H1 (cell line): Measurements from ENCODE around the gene MLEC. TPM values are rescaled to one million over a fixed set of nuclear protein-coding genes. Genes with fewer than 3 reads are reported as not detected.

Experiments
- RAD21 ChIP-seq, 2 experiments: IDR thresholded peaks in 1 of 2; conservative IDR thresholded peaks in 1 of 2; 2 replicates each; pipeline ENCODE4 v1.6.1; 2011; ENCODE audit warnings: low read depth in 2 of 2, low read length in 2 of 2, improper control_type of control experiment in 1 of 2, inconsistent platforms in 1 of 2, mild to moderate bottlenecking in 1 of 2, moderate library complexity in 1 of 2
- polyA plus RNA-seq, 7 experiments: library from polyadenylated mRNA; depleted of rRNA in 3 of 7; stranded (reverse) in 5 of 7; unstranded in 2 of 7; fragments of >200 nt in 5 of 7; fragments of 200-250 nt in 2 of 7; gene quantifications; 1 replicate in 5 of 7; 2 replicates in 1 of 7; 4 replicates in 1 of 7; pipeline versions ENCODE4 v1.2.1 to v1.2.3, GENCODE V29; 2011 to 2013; ENCODE audit warnings: missing spikeins in 2 of 7, mixed read lengths in 2 of 7
- total RNA-seq: library from RNA; stranded (reverse); fragmentation: NEBNext Ultra II Directional; extraction: Animal tissue kit (Norgen Biotek cat#: 25700); gene quantifications from 2 replicates; pipeline ENCODE4 v1.2.1, GENCODE V29; 2021

The MLEC gene
- total and polyA plus RNA-seq, 2 of the 8 experiments (the other 6 are each of a cell fraction or from before 2014, with no cell fraction given): 37.1 to 260 TPM

DNA sequence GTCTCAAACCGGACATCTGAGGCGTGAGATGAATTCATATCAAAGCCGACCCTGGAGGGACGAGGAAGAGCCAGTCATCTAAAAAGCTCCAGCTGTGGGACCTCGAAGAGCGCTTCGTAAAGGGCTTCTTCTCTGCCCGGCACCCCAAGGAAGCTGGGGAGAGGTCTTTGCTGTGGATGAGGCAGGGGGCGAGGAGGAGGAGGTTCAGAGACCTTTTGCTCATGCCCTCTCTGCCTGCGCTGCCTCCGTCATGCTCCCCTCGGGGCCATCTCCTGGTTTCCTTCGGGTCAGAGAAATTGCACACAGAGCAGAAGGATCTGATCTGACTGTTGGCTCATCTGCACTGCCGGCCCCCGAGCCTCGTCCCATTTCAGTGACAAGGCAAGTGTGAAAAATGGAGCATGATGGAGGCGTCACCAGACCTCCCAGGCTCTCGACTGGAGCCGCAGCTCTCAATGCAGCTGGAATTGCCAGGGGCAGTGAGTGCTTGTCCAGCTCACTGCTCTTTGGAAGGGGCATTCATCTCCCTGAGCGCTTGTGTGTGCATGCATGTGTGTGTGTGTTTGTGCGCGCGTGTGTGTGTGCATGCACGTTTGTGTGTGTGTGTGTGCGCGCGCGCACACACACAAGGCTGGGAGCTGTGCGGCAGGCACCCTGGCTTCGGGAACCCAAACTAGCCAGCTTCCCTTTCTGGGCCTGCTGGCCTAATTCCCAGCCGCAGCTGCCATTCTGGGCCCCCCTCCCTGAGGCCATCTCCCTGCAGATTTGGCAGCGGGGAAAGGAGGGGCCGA lies 37.3 kb upstream of the MLEC start (continued):
- TF ChIP-seq RAD21 (IDR thresholded peaks at IDR 0.05 in 1 of 2, conservative IDR thresholded peaks at IDR 0.05 in 1 of 2; ENCODE audit: low read depth in 2 of 2, low read length in 2 of 2): no peak
- TF ChIP-seq, all 59 proteins: peak for 2
